Measurements from ENCODE around the gene PACSIN3.

The PACSIN3 gene

DNA sequence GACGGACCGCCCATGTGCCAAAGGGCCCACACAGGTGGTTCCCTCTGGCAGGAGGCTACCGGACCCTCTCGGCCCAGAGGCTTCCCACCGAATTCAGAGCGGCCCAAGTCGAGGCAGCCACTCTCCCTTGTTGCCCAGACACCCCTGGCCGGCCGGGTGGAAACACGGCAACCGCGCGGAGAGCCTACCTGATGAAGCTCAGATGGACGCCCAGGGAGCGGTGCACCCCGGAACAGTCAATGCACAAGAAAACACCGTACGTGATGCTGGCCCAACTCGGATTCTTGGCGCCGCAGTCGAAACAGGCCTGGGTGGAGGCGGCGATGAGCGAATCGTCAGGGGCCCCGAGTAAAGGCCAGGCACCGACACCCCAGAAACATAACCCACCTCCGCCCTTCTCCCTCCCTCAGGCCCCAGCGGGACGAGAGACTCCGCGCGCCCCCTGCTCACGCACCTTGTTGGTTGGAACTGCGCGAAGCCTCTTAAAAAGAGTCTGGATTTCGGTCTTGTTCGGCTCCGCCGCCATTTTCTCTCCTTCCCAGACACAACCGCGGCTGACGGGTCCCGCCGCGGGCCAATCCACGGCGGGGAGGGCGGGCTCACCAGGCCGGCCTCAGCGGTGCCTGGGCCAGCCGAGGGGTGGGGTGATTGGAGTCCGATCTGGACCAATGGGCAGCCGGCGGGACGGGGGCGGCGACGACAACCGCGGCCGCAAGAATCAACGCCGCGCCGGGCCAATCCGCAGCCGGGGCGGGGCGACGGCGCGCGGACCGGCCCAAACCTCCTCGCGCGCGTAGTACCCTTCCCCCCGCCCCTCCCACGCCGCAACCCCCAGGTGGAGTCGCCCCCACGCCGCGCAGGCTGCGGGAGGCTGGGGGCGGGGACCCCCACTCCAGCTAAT is 9.7 kb downstream of the PACSIN3 start, which contains the start of gene ARFGAP2:
Gene ARFGAP2, minus strand, starts transcription at position 552 of the 901 bp plus-strand sequence. Its CDS starts 26 bp downstream, at position 526.
- peak; percentile 100 for DNase-seq (ENCODE audit: low spot score)

DNA sequence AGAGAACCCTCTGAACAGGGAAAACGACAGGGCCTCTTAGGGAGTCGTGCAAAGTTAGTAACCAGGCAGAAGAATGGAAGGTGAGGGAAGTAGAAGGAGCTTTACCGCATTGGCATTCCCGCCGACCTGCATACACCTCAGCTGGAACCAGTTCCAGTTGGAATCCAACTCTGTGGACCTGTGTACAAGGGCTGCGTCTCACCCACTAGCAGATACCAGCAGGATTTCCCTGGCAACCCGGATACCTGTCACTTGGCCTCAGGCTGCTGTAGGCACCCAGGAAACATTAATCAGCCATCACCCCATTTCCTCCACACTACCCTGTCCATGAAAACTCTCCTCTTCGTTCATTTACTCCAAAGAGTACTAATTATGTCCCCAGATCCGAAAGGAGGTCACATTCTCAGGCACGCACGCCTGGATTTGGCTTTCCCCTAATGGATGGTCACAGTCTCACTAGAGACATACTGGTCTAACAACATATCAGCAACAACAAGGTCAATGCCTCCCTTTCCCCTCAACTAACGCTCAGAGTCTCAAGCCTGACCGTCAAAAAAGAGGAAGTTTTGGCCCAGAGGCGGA is 10.4 kb downstream of the PACSIN3 start:
- DNase-seq (ENCODE audit: low spot score): no peak

- DNase-seq (ENCODE audit: low spot score): no peak
Observed at GRCh38 chr11:47172740-47173336, 13.4 kb downstream of the PACSIN3 start.

DNA sequence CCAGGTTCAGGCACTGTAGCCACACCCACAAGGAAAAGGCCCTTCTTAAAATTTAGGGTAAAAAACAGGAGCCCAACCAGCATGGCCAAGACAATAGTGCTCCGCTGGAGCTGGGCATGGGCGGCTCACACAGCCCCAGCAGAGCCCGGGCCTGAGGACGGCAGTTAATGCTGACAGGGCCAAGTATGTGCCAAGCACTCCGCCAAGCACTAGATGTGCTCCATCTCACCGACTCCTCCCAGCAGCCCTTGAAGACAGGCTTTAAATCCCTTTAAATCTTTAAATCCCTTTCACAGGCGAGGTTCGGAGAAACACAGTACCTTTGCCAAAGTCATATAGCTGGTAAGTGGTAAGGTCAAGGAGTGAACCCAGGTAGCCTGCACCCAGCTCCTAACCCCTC is 14.4 kb downstream of the PACSIN3 start:
- DNase-seq (ENCODE audit: low spot score): no peak

DNA sequence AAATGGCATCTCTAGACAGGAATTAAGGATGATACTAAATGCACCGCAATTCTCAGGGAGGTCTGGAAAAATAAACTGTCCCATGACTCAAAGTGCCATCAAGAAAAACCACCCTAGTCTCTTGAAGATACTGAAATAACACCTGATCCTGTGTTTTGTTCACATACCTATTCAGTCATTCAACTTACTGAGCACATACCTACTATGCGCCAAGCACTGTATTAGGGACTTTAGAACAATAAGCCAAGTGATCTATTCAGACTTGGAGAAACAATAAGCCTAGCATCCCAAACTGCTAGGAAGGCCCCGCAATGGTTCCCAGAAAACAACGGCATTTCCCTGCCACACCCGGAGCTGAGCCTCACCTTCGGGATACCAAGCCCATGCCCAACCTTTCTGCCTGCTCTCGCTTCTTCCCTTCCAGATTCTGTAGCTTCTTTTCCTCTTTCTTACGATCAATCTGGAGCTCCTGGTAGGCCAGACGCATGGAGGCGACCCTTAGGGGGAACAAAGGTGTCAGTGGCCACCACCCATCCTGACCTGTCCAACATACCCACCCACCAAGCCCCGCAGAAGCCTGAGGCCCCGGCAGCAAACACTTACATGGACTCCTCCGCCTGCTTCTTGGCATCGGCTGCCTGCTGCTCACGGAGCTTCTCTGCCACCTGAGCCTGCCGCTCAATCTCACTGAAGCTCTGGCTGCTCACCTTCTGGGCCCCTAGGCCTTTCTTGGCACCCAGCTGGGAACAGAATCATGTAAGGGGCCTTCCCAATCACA is 15.0 kb downstream of the PACSIN3 start:
- no peak for DNase-seq (ENCODE audit: low spot score)

- no peak for DNase-seq (ENCODE audit: low spot score)
Observed at GRCh38 chr11:47166368-47166767, 19.9 kb downstream of the PACSIN3 start.

DNA sequence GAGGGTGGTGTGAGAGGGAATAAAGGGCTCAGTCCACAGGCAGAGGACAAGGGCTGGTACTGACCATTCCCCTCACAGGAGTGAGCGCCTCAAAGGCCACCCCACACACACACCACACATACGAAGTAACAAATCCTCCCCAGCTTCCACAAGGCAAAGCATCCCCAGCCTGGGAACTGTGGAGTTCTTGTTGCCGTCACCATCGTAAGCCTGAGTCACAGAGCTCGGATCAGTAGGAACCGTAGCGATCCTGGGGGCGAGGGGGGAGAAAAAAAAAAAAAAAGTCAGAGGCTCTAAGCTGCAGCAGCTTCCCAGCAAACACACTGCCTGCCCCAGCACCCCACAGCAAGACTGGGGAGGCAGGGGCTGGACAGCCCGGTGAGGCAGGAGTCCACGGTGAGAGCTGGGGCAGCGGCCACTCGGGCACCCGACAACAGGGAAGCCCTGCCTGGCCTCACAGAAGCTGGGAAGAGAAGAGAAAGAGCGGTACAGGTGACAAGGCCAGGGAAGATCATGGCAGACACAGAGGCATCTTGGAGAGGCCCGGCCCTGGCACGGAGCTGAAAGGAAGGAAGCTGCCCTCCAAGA is 20.9 kb downstream of the PACSIN3 start:
- no peak for DNase-seq (ENCODE audit: low spot score)

- DNase-seq (ENCODE audit: low spot score): no peak
Observed at GRCh38 chr11:47164321-47164720, 21.9 kb downstream of the PACSIN3 start.

DNA sequence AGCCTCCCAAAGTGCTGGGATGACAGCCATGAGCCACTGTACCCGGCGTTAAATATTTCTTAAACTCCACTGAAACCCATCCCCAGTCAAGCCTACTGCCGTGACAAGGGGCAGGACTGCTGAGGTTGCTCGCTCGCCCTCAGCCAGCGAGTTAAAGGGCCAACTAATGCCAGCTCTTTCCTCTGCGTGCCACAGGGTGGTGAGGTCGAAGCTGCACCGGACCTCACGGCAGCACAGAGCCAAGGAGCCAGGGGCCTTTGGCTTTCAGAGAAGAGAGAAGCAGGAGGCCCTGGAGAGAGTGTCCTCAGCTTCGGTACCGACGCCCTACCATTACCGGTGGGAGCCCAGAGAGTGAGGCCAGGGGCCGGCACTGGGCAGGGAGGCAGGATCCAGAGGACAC is 22.3 kb downstream of the PACSIN3 start:
- no peak for DNase-seq (ENCODE audit: low spot score)

GRCh38 chr11:47163193-47163592 is 23.0 kb downstream of the PACSIN3 start:
- DNase-seq (ENCODE audit: low spot score): no peak

DNA sequence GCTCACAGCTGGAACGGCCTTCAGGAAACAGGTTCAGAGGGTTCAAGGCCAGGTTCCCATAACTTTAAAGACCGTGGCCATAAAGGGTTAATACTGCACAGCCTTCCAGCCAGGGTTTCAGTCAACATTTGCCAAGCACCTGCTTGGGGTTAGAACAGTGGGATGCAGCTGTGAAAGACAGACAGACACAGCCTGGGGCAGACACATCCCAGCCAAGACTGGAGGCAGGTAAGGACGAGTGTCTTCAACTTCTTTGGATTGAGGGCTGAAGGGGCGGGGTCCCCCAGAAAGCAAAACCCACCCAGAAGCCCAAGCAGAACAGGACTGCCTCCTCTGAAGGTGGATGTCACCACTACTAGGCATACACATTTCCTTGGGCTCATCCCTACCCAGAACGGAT is 23.8 kb downstream of the PACSIN3 start:
- no peak for DNase-seq (ENCODE audit: low spot score)

- DNase-seq (ENCODE audit: low spot score): no peak
Observed at GRCh38 chr11:47161890-47162289, 24.3 kb downstream of the PACSIN3 start.

DNA sequence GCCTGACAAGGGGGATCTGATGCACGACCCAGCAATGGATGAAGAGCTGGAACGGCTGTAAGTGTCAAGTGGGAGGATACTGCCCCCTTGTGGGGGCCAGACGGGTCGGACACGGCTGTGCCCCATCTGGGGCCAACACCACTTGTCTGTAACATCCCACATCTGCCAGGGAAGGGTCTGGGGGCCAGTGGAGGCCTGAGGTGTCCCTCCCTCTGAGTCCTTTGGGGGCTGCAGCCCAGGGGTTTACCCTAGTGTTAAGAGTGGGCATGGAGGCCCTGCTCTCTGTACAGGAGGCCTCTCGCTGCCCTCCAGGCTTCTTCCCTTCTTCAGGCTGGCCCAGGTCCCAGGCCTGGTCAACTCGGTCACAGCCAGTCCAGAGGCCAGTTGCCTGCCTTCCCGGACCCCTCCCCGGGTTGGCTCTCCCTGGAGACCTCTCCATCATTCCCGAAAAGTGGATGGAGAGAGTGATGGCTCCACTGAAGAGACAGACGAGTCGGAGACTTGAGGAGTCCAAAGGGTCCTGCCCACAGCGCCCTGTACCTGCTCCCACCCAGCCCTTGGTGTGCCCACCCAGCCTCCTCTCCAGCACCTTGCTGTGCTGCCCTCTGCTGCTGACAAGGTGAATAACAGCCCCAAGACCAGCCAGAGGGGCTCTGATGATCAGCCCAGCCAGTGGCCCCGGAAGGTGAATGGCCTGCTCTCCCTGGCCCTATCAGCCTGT is 24.9 kb downstream of the PACSIN3 start:
- peak; percentile 94 for DNase-seq (ENCODE audit: low spot score)

GRCh38 chr11:47160753-47161133 is 25.5 kb downstream of the PACSIN3 start:
- no peak for DNase-seq (ENCODE audit: low spot score)

DNA sequence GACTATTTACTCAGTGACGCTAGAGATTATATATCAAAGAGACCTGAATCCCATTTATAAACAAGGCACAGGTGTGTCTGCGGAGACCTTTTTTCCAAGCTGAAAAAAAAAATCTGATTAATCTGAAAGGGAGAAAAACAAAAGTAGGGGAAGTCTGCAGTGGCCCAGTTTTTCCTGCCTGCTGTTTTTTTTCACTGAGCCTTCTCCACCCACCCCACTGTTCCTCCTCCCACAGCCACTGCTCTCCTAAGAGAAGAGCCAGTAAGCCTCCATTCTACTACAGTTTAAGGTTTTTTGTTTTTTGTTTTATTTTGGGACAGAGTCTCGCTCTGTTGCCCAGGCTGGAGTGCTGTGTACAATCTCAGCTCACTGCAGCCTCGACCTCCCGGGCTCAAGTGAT is 28.0 kb downstream of the PACSIN3 start:
- no peak for DNase-seq (ENCODE audit: low spot score)

DNA sequence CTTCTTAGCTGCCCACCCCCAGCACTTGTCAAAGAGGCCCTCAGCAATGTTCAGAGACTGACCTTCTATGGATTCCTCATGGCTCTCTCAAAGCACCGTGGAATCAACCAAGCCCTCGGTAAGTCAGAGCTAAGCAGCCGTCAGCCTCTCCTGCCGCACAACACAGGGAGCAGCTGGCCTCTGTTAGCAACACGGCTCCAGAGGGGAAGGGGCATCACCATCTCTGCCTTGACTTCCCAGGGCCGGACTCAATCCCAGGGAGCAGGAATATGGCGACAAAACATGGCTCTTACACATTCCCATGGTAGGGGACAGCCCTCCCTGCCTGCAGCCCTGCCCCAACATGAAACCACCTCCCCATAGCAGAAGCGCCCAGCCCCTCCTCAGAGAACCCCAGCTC is 28.4 kb downstream of the PACSIN3 start:
- DNase-seq (ENCODE audit: low spot score): no peak

DNA sequence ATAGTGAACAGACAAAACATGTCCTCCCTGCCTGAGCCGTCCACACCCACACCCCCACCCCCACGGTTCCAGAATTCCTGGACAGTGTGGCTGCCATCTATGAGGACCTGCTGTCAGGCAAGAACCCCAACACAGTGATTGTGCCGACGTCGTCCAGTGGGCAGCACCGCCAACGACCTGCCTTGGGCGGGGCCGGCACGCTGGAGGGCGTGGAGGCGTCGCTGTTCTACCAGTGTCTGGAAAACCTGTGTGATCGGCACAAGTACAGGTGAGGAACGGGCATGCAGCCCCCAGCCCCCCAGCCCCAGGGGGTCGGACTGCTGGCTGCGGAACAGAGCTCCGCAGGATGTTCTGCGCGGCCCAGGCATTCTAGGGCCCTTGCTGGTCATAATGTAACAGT is 29.3 kb downstream of the PACSIN3 start:
- DNase-seq (ENCODE audit: low spot score): no peak

DNA sequence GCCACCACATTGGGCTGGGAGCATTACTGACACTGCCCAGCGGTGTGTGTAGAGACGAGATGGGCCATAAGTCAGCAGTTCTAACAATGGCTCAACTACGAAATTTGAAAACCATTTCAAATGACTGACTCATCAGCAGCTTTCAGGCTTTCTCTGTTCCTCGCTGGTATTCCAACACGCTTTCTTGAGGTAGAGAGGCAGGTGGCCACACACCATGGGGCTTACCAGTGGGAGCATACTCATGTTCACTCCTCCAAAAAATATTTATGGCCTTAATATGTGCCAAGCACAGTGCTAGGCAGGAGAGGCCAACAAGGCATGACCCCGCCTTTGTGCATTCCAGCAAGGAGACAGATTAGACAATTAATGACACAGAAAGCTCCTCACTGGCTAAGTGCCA is 29.9 kb downstream of the PACSIN3 start:
- no peak for DNase-seq (ENCODE audit: low spot score)

GRCh38 chr11:47155879-47156278 is 30.4 kb downstream of the PACSIN3 start:
- DNase-seq (ENCODE audit: low spot score): no peak

- no peak for DNase-seq (ENCODE audit: low spot score)
Observed at GRCh38 chr11:47154616-47155570, 31.3 kb downstream of the PACSIN3 start.

All from iPS-NIHi11 (cell line).